K562 (cell line): ENCODE measurements around the gene ARHGEF3.

Source experiments
- BCL6 ChIP-seq: fragments of 250-450 bp; sonication (Bioruptor Pico); IDR thresholded peaks from 2 replicates; pipeline ENCODE4 v1.4.0; 2020
- CTCF ChIP-seq, 3 experiments: IDR thresholded peaks in 2 of 3; conservative IDR thresholded peaks in 1 of 3; 2 replicates each; pipeline ENCODE4 v1.5.1; 2011 to 2012; ENCODE audit warnings: low read length in 3 of 3, mild to moderate bottlenecking in 3 of 3, control low read depth in 2 of 3, improper control_type of control experiment in 1 of 3, inconsistent platforms in 1 of 3, low read depth in 1 of 3, mixed read lengths in 1 of 3, moderate library complexity in 1 of 3; ENCODE audit not compliant: insufficient read depth in 2 of 3

GRCh38 chr3:56802790-56803189, 1.0 kb upstream of the ARHGEF3 start:
- TF ChIP-seq BCL6 (CRISPR knock-in tag) (no peak), CTCF (IDR thresholded peaks at IDR 0.05 in 2 of 3, conservative IDR thresholded peaks at IDR 0.05 in 1 of 3; ENCODE audit: insufficient read depth in 2 of 3, low read depth in 1 of 3, low read length in 3 of 3) (no peak)
